Gastrocnemius medialis (tissue), 4 donors: ENCODE measurements around the gene SCNN1A. TPM values are rescaled to one million over a fixed set of nuclear protein-coding genes. Genes with fewer than 3 reads are reported as not detected.

ENCODE experiments used
- ATAC-seq, 2 donors: fragments of 150-250 bp; one replicate each; pipeline ENCODE4 v1.9.1; 2016
- DNase-seq, 2 donors: peaks; one replicate each; pipeline ENCODE4 v3.0.0-alpha.2; 2019
- H3K27ac ChIP-seq, 4 donors: fragments of 200-600 bp; sonication (generic); 1 replicate in 1 of 4; 2 replicates in 3 of 4; pipeline ENCODE4 v1.5.1; 2016 to 2018; ENCODE audit warnings: mild to moderate bottlenecking in 2 of 4, moderate library complexity in 1 of 4
- H3K27me3 ChIP-seq, 3 donors: fragments of 200-600 bp; sonication (generic) in 2 of 3; 1 replicate in 1 of 3; 2 replicates in 2 of 3; pipeline versions ENCODE4 v1.5.1 to v1.6.0; 2016 to 2019; ENCODE audit warnings: mild to moderate bottlenecking in 1 of 3, moderate library complexity in 1 of 3
- H3K36me3 ChIP-seq, 2 donors: fragments of 200-600 bp; sonication (generic) in 1 of 2; one replicate each; pipeline ENCODE4 v1.5.1; 2017 to 2018
- H3K4me1 ChIP-seq, 2 donors: fragments of 200-600 bp; sonication (generic) in 1 of 2; one replicate each; pipeline ENCODE4 v1.5.1; 2016 to 2017; ENCODE audit warnings: mild to moderate bottlenecking in 2 of 2
- H3K4me3 ChIP-seq, 4 donors: fragments of 200-600 bp; sonication (generic) in 3 of 4; 1 replicate in 1 of 4; 2 replicates in 3 of 4; pipeline ENCODE4 v1.5.1; 2016 to 2019; ENCODE audit warnings: mild to moderate bottlenecking in 2 of 4
- H3K9me3 ChIP-seq, 3 donors: fragments of 200-600 bp; sonication (generic) in 2 of 3; 1 replicate in 1 of 3; 2 replicates in 2 of 3; pipeline ENCODE4 v1.5.1; 2016 to 2019
- CTCF ChIP-seq, 5 experiments: fragments of 450-650 bp in 3 of 5; fragments of 200-600 bp in 2 of 5; sonication (generic) in 2 of 5; IDR thresholded peaks in 4 of 5; conservative IDR thresholded peaks in 1 of 5; 1 replicate in 4 of 5; 2 replicates in 1 of 5; pipeline ENCODE4 v1.5.1; 2016 to 2019; ENCODE audit warnings: antibody characterized with exemption in 5 of 5, mild to moderate bottlenecking in 3 of 5, moderate library complexity in 3 of 5
- POLR2A ChIP-seq, 2 donors: fragments of 450-650 bp; IDR thresholded peaks; one replicate each; pipeline ENCODE4 v1.6.1; 2017; ENCODE audit warnings: antibody characterized with exemption in 2 of 2, mild to moderate bottlenecking in 2 of 2, moderate library complexity in 2 of 2
- in situ Hi-C, 4 donors: fragments of 200-750 bp; cut with MboI; loops; one replicate each; pipeline versions ENCODE4 v1.15.0 to v1.8.0; 2017; ENCODE audit warnings: low sequenced_read_pairs in 4 of 4
- intact Hi-C: fragments of 100-400 bp; cut with DNase I; formaldehyde crosslinking; loops from one replicate; pipeline ENCODE4 v1.15.1; 2023; ENCODE audit warnings: low total_unique reads
- total RNA-seq, 4 donors: library from RNA; depleted of rRNA; stranded (reverse); fragments of >200 nt; gene quantifications; one replicate each; pipeline versions ENCODE4 v1.1.0 to v1.2.3, GENCODE V29; 2016

Gene SCNN1A
- total RNA-seq, 4 donors from 2014 or later = 0.20 to 2.0 (median 0.38) TPM; not detected in 1

- in situ Hi-C loops = loop anchor here in 3 of 4 donors (5.0 to 25.0 kb wide), 3 partner anchors 42 to 124 kb away; partner anchors contain the start of gene GAPDH (in 1 of the 3)
Measured at GRCh38 chr12:6420364-6420763, 45.0 kb upstream of the SCNN1A start.

DNA sequence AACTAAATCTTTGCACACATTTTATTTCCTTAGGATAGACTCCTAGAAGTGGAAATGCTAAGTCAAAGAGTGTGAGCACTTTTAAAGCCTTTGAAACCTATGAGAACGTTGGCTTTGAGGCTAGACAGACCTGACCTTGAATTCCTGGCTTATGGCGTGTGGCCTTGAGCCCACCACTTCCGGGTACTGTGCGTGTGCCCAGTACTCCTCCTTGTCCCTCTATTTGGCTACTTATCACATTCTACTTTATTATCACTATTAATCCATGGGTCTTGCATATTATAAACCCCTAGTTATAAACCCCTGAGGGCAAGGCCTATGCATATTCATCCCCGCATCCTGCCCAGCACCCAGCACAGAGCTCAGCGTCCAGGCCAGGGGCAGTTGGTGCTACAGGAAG is 43.4 kb upstream of the SCNN1A start:
- in situ Hi-C loops = loop anchor here in 1 of 4 donors (25.0 kb wide), 1 partner anchor 119 kb away; the partner anchor contains the start of gene GAPDH
- Histone ChIP-seq H3K36me3 (no peaks in the 10 kb centered on the region), H3K4me3 (no peak overlapping the region), H3K27ac (no peak overlapping the region), H3K9me3 (no peaks in the 10 kb centered on the region), H3K4me1 (peaks cover 0 to 2% of the 10 kb centered on the region in 2 donors), H3K27me3 (no peaks in the 10 kb centered on the region)
- DNase-seq = no peak
- intact Hi-C loops = no loop called here
- ATAC-seq = no peak
- TF ChIP-seq POLR2A (IDR thresholded peaks at IDR 0.05) (no peak), CTCF (IDR thresholded peaks at IDR 0.05 in 4 of 5, conservative IDR thresholded peaks at IDR 0.05 in 1 of 5) (no peak)

More at GRCh38 chr12:6420364-6420763, 45.0 kb upstream of the SCNN1A start:
- intact Hi-C loops = no loop called here
- H3K4me1 ChIP-seq = peaks cover 0 to 5% of the 10 kb centered on the region in 2 donors
- H3K27ac ChIP-seq = no peak overlapping the region
- no peaks in the 10 kb centered on the region for H3K36me3 ChIP-seq
- no peak for TF ChIP-seq CTCF (IDR thresholded peaks at IDR 0.05 in 4 of 5, conservative IDR thresholded peaks at IDR 0.05 in 1 of 5)
- no peak for TF ChIP-seq POLR2A (IDR thresholded peaks at IDR 0.05)
- ATAC-seq (no peak), DNase-seq (no peak)
- H3K27me3 ChIP-seq = no peaks in the 10 kb centered on the region
- H3K9me3 ChIP-seq = no peaks in the 10 kb centered on the region
- H3K4me3 ChIP-seq = no peak overlapping the region

GRCh38 chr12:6416596-6416995 is 41.2 kb upstream of the SCNN1A start:
- no peak overlapping the region for H3K27ac ChIP-seq
- intact Hi-C loops = no loop called here
- H3K9me3 ChIP-seq = no peaks in the 10 kb centered on the region

GRCh38 chr12:6407236-6407954 is 32.0 kb upstream of the SCNN1A start:
- in situ Hi-C loops (loop anchor here in 1 of 4 donors (25.0 kb wide), 1 partner anchor 130 kb away; the partner anchor contains the start of gene GAPDH), intact Hi-C loops (no loop called here)
- Histone ChIP-seq H3K9me3 (no peaks in the 10 kb centered on the region), H3K4me3 (no peak overlapping the region), H3K27me3 (no peaks in the 10 kb centered on the region), H3K27ac (no peak overlapping the region), H3K4me1 (no peaks in the 10 kb centered on the region), H3K36me3 (no peaks in the 10 kb centered on the region)
- ATAC-seq = no peak
- no peak for TF ChIP-seq POLR2A (IDR thresholded peaks at IDR 0.05)
- TF ChIP-seq CTCF (IDR thresholded peaks at IDR 0.05 in 4 of 5, conservative IDR thresholded peaks at IDR 0.05 in 1 of 5) = no peak
- DNase-seq = no peak

More at GRCh38 chr12:6416596-6416995, 41.2 kb upstream of the SCNN1A start:
- ATAC-seq (no peak), DNase-seq (no peak)
- no peaks in the 10 kb centered on the region for H3K4me1 ChIP-seq
- in situ Hi-C loops = loop anchor here in 1 of 4 donors (25.0 kb wide), 1 partner anchor 121 kb away; the partner anchor contains the start of gene GAPDH
- H3K36me3 ChIP-seq = no peaks in the 10 kb centered on the region
- TF ChIP-seq POLR2A (IDR thresholded peaks at IDR 0.05) (no peak), CTCF (IDR thresholded peaks at IDR 0.05 in 4 of 5, conservative IDR thresholded peaks at IDR 0.05 in 1 of 5) (no peak)
- H3K4me3 ChIP-seq = no peak overlapping the region
- no peaks in the 10 kb centered on the region for H3K27me3 ChIP-seq
